ENCODE results near the gene OR52K2.

- TF ChIP-seq CTCF (conservative IDR thresholded peaks at IDR 0.05; ENCODE audit: low read length) (no peak), EZH2phosphoT487 (IDR thresholded peaks at IDR 0.05; ENCODE audit: borderline replicate concordance, low read depth, low read length) (no peak)
Observed at GRCh38 chr11:4495986-4496385, 46.9 kb downstream of the OR52K2 start.
